NCI-H187 treated with DMSO at 0.1 percent for 48 hours (cell line): ENCODE measurements around the gene C2CD2L.
A peak's percentile ranks its signal among the peaks of the same experiment; 100 is the strongest.
"Not testable (repeated sequence)": the region's sequence is repeated elsewhere in the genome, so short reads cannot be mapped to it uniquely, and the experiment has no call there.

Source experiments
- DNase-seq: peaks from one replicate; lab custom pipeline; 2025; lab: John Stamatoyannopoulos, UW

Gene C2CD2L

GRCh38 chr11:119093942-119094815 is 13.0 kb upstream of the C2CD2L start:
- DNase-seq: no peak

- no peak for DNase-seq
Measured at GRCh38 chr11:119094816-119095065, 12.4 kb upstream of the C2CD2L start.

GRCh38 chr11:119095066-119095880 is 11.9 kb upstream of the C2CD2L start:
- DNase-seq: peak; percentile 96

- DNase-seq: no peak
Measured at GRCh38 chr11:119099711-119100110, 7.4 kb upstream of the C2CD2L start.

GRCh38 chr11:119100246-119100970 is 6.7 kb upstream of the C2CD2L start:
- DNase-seq: no peak

- no peak for DNase-seq
Measured at GRCh38 chr11:119100994-119101758, 6.0 kb upstream of the C2CD2L start.

GRCh38 chr11:119101759-119102423 is 5.3 kb upstream of the C2CD2L start, which contains the start of gene DPAGT1:
DPAGT1 (minus strand) TSS chr11:119101853; CDS start chr11:119101655, 198 bp downstream.
- DNase-seq: peak; percentile 86

- DNase-seq: not testable (repeated sequence)
Measured at GRCh38 chr11:119103161-119103664, 3.9 kb upstream of the C2CD2L start.

- peak; percentile 63 for DNase-seq
Measured at GRCh38 chr11:119103793-119104192, 3.4 kb upstream of the C2CD2L start.

- no peak for DNase-seq
Measured at GRCh38 chr11:119107538-119108145, 498 bp downstream of the C2CD2L start.

GRCh38 chr11:119108146-119108856 is 1.2 kb downstream of the C2CD2L start:
- no peak for DNase-seq

- DNase-seq: no peak
Measured at GRCh38 chr11:119108857-119109221, 1.7 kb downstream of the C2CD2L start.

- DNase-seq: no peak
Measured at GRCh38 chr11:119109843-119110242, 2.7 kb downstream of the C2CD2L start.

GRCh38 chr11:119110439-119110838 is 3.3 kb downstream of the C2CD2L start:
- no peak for DNase-seq

GRCh38 chr11:119111361-119111925 is 4.3 kb downstream of the C2CD2L start:
- DNase-seq: no peak

- DNase-seq: no peak
Measured at GRCh38 chr11:119112314-119113020, 5.3 kb downstream of the C2CD2L start.

GRCh38 chr11:119113716-119114115 is 6.6 kb downstream of the C2CD2L start:
- DNase-seq: no peak

- no peak for DNase-seq
Measured at GRCh38 chr11:119114351-119114750, 7.2 kb downstream of the C2CD2L start.
